ENCODE data around the gene DGCR2.

The DGCR2 gene

DNA sequence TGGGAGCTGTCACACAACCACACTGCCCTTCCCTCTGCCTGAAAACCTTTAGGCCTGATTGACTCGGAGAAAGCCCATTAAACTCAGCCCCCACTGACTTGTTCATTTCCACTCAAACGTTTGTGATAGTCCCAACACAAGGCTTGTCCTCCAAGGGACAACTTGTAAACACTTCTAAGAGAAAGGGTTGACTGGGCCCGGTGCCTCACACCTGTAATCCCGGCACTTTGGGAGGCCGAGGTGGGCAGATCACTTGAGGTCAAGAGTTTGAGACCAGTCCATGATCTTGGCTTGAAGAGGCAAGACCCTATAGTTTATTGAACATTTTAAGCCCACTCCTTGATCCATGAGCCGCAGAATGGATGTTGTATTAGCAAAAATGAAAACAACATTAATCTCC lies 122.8 kb downstream of the DGCR2 start:
- POLR2A ChIA-PET = no interaction called here
- no peak for DNase-seq (ENCODE audit: extremely low spot score)
- CTCF ChIA-PET = interaction anchor here (1.4 kb wide), 1 partner anchor 18 kb away, joined by 3 read pairs; no protein-coding TSS in a partner anchor
- TF ChIP-seq FOXM1 (IDR thresholded peaks at IDR 0.05; ENCODE audit: borderline replicate concordance) = no peak
- TF ChIP-seq SUZ12 (IDR thresholded peaks at IDR 0.05) = no peak
- TF ChIP-seq FOXA1 (IDR thresholded peaks at IDR 0.05) = no peak
- no peak for TF ChIP-seq ARNT (IDR thresholded peaks at IDR 0.05)
- no peak for TF ChIP-seq NFRKB (IDR thresholded peaks at IDR 0.05)
- no peak for TF ChIP-seq L3MBTL2 (conservative IDR thresholded peaks at IDR 0.05)
- no peak for TF ChIP-seq ELF4 (IDR thresholded peaks at IDR 0.05)
- TF ChIP-seq CTBP1 (IDR thresholded peaks at IDR 0.05; ENCODE audit: borderline replicate concordance) = no peak
- no peak for TF ChIP-seq BHLHE40 (IDR thresholded peaks at IDR 0.05; ENCODE audit: borderline replicate concordance)
- TF ChIP-seq, protein P1, sequence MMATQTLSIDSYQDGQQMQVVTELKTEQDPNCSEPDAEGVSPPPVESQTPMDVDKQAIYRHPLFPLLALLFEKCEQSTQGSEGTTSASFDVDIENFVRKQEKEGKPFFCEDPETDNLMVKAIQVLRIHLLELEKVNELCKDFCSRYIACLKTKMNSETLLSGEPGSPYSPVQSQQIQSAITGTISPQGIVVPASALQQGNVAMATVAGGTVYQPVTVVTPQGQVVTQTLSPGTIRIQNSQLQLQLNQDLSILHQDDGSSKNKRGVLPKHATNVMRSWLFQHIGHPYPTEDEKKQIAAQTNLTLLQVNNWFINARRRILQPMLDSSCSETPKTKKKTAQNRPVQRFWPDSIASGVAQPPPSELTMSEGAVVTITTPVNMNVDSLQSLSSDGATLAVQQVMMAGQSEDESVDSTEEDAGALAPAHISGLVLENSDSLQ (IDR thresholded peaks at IDR 0.05) = no peak

GRCh38 chr22:18999008-18999407 lies 123.2 kb downstream of the DGCR2 start:
- TF ChIP-seq L3MBTL2 (conservative IDR thresholded peaks at IDR 0.05) (no peak), FOXK2 (IDR thresholded peaks at IDR 0.05) (no peak), NFRKB (IDR thresholded peaks at IDR 0.05) (no peak), SUZ12 (IDR thresholded peaks at IDR 0.05) (no peak), ARNT (IDR thresholded peaks at IDR 0.05) (no peak), SP1 (IDR thresholded peaks at IDR 0.05) (no peak), ELF4 (IDR thresholded peaks at IDR 0.05) (no peak), LEF1 (IDR thresholded peaks at IDR 0.05; ENCODE audit: borderline replicate concordance) (no peak), FOXA1 (IDR thresholded peaks at IDR 0.05) (no peak), HDGF (IDR thresholded peaks at IDR 0.05; ENCODE audit: borderline replicate concordance) (no peak), BHLHE40 (IDR thresholded peaks at IDR 0.05; ENCODE audit: borderline replicate concordance) (no peak), ZNF384 (IDR thresholded peaks at IDR 0.05) (no peak), CTBP1 (IDR thresholded peaks at IDR 0.05; ENCODE audit: borderline replicate concordance) (no peak), FOXM1 (IDR thresholded peaks at IDR 0.05; ENCODE audit: borderline replicate concordance) (no peak), TARDBP (IDR thresholded peaks at IDR 0.05) (no peak)
- TF ChIP-seq, protein P1 (IDR thresholded peaks at IDR 0.05) = no peak
- POLR2A ChIA-PET = no interaction called here
- CTCF ChIA-PET = interaction anchor here (0.8 to 1.4 kb wide), 2 partner anchors 13 to 17 kb away, joined by 3 read pairs; no protein-coding TSS in a partner anchor
- DNase-seq (ENCODE audit: extremely low spot score) = peak; percentile 40

DNA sequence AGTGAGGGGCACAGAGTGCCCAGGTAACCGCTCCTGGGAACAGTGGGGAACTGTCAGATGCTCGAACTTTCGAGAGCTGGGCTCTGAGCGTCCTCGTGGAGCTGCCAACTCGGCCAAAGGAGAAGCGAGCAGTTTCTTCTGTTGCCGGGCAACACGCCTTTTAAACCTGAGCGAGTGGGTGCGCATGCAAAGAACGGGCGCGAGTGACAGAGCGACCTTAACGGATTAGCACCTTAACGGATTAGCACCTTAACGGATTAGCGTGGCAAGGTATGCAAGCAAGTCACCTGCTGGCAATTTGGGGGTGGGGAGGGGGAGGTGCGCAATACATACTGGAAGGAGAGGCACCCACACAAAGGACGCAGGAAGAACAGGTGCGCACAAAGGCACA lies 124.3 kb downstream of the DGCR2 start:
- ChIA-PET POLR2A (no interaction called here), CTCF (interaction anchor here (0.8 kb wide), 1 partner anchor 12 kb away, joined by 3 read pairs; no protein-coding TSS in a partner anchor)
- TF ChIP-seq FOXK2 (IDR thresholded peaks at IDR 0.05) = no peak
- no peak for TF ChIP-seq ZNF384 (IDR thresholded peaks at IDR 0.05)
- no peak for TF ChIP-seq ELF4 (IDR thresholded peaks at IDR 0.05)
- no peak for TF ChIP-seq TARDBP (IDR thresholded peaks at IDR 0.05)
- no peak for TF ChIP-seq L3MBTL2 (conservative IDR thresholded peaks at IDR 0.05)
- no peak for TF ChIP-seq BHLHE40 (IDR thresholded peaks at IDR 0.05; ENCODE audit: borderline replicate concordance)
- TF ChIP-seq LEF1 (IDR thresholded peaks at IDR 0.05; ENCODE audit: borderline replicate concordance) = no peak
- TF ChIP-seq FOXA1 (IDR thresholded peaks at IDR 0.05) = no peak
- TF ChIP-seq, protein P1 (IDR thresholded peaks at IDR 0.05) = no peak
- no peak for TF ChIP-seq FOXM1 (IDR thresholded peaks at IDR 0.05; ENCODE audit: borderline replicate concordance)
- no peak for TF ChIP-seq SUZ12 (IDR thresholded peaks at IDR 0.05)
- DNase-seq (ENCODE audit: extremely low spot score) = no peak

DNA sequence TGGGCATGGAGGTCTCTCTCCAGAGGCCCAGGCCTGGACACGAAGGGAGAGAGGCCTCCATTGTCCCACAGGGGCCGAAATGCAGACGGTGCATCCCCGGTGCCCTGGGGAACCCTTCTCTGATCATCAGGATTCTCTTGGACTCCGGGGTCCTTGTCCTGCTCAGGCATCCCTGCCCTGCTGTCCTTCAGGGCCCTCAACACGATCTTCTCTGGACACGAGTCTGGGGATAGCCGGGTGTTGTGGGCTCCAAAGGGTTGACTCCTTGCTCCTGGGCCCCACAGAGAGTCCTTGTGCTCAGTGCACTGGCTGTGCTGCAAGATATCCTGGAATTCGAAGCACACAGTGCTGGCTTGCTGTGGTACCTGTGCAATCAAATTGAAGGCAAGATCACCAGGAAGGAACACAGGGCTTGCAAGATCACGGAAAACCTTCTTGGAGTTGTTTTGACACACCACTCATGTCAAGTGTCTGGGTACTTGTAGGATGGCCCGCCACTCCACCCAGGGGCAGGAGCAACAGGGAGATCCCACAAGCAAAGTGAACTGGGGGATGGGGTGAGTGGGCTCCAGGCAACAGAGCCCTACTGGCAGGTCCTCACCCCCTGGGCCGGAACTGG lies 124.8 kb downstream of the DGCR2 start:
- ChIA-PET POLR2A (no interaction called here), CTCF (no interaction called here)
- no peak for DNase-seq (ENCODE audit: extremely low spot score)
- no peak for TF ChIP-seq ZNF384 (IDR thresholded peaks at IDR 0.05)
- TF ChIP-seq CTBP1 (IDR thresholded peaks at IDR 0.05; ENCODE audit: borderline replicate concordance) = no peak

DNA sequence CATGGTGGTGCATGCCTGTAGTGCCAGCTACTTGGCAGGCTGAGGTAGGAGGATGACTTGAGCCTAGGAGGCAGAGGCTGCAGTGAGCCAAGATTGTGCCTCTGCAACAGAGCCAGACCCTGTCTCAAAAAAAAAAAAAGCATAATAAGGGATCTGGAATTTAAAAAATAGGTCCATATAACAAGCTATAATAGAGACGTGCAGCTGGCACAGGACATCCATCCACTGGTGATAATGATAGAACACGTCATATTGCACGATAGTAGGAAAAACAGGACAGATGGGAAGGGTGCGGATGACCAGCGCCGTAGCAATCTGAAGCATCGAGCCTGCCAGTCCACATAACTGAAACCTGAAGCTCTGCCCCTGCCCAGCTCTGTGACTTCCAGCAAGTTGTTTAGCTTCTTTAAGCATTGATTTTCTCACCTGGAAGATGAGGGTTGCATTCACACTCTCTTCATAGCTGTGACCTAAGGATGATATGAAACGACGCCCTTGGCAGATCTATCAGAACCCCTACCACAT lies 125.8 kb downstream of the DGCR2 start:
- no peak for DNase-seq (ENCODE audit: extremely low spot score)
- TF ChIP-seq FOXM1 (IDR thresholded peaks at IDR 0.05; ENCODE audit: borderline replicate concordance) = no peak
- ChIA-PET CTCF (no interaction called here), POLR2A (no interaction called here)

- ChIA-PET CTCF (no interaction called here), POLR2A (no interaction called here)
- TF ChIP-seq SUZ12 (IDR thresholded peaks at IDR 0.05) = no peak
- TF ChIP-seq, protein P1 (IDR thresholded peaks at IDR 0.05) = no peak
- no peak for TF ChIP-seq FOXA1 (IDR thresholded peaks at IDR 0.05)
- TF ChIP-seq FOXK2 (IDR thresholded peaks at IDR 0.05) = no peak
- no peak for TF ChIP-seq ELF4 (IDR thresholded peaks at IDR 0.05)
- no peak for TF ChIP-seq ARNT (IDR thresholded peaks at IDR 0.05)
- TF ChIP-seq TARDBP (IDR thresholded peaks at IDR 0.05) = no peak
- TF ChIP-seq ZNF384 (IDR thresholded peaks at IDR 0.05) = no peak
- no peak for TF ChIP-seq BHLHE40 (IDR thresholded peaks at IDR 0.05; ENCODE audit: borderline replicate concordance)
- TF ChIP-seq SP1 (IDR thresholded peaks at IDR 0.05) = no peak
- TF ChIP-seq FOXM1 (IDR thresholded peaks at IDR 0.05; ENCODE audit: borderline replicate concordance) = no peak
- TF ChIP-seq NFRKB (IDR thresholded peaks at IDR 0.05) = no peak
- TF ChIP-seq L3MBTL2 (conservative IDR thresholded peaks at IDR 0.05) = no peak
- no peak for TF ChIP-seq CTBP1 (IDR thresholded peaks at IDR 0.05; ENCODE audit: borderline replicate concordance)
- no peak for TF ChIP-seq LEF1 (IDR thresholded peaks at IDR 0.05; ENCODE audit: borderline replicate concordance)
- TF ChIP-seq HDGF (IDR thresholded peaks at IDR 0.05; ENCODE audit: borderline replicate concordance) = no peak
Measured at GRCh38 chr22:18995327-18995711, 126.9 kb downstream of the DGCR2 start.

More at GRCh38 chr22:18995327-18995711, 126.9 kb downstream of the DGCR2 start:
- DNase-seq (ENCODE audit: extremely low spot score) = no peak

All from HEK293T (cell line).